Mesenteric fat pad (tissue), 1 donor: ENCODE measurements around the gene CACTIN. TPM values are rescaled to one million over a fixed set of nuclear protein-coding genes. Genes with fewer than 3 reads are reported as not detected.
A peak's percentile ranks its signal among the peaks of the same experiment; 100 is the strongest.
"Not testable (repeated sequence)": the region's sequence is repeated elsewhere in the genome, so short reads cannot be mapped to it uniquely, and the experiment has no call there.

Experiments used
- DNase-seq: peaks from one replicate; pipeline ENCODE4 v3.0.0-alpha.2; 2020; ENCODE audit warnings: low spot score
- total RNA-seq: library from RNA; stranded (reverse); fragmentation: NEBNext Ultra II Directional; extraction: Animal tissue kit (Norgen Biotek cat#: 25700); gene quantifications from one replicate; pipeline ENCODE4 v1.2.1, GENCODE V29; 2021
- donor health status: DM: yes; HTN: yes; CAD: no.

CACTIN gene
- total RNA-seq, 1 donor from 2014 or later, result 18.9 TPM

- DNase-seq, result no peak
These were observed 34.5 kb downstream of the CACTIN start for GRCh38 chr19:3591876-3592613.

GRCh38 chr19:3590991-3591659 is 35.5 kb downstream of the CACTIN start:
- DNase-seq, result no peak

GRCh38 chr19:3589949-3590348 is 36.6 kb downstream of the CACTIN start:
- no peak for DNase-seq

GRCh38 chr19:3589439-3589838 is 37.2 kb downstream of the CACTIN start:
- no peak for DNase-seq

- no peak for DNase-seq
These were observed 39.8 kb downstream of the CACTIN start for GRCh38 chr19:3586707-3587346.

- DNase-seq, result no peak
These were observed 40.4 kb downstream of the CACTIN start for GRCh38 chr19:3586127-3586626.

- DNase-seq, result no peak
These were observed 41.1 kb downstream of the CACTIN start, which contains the start of gene GIPC3 for GRCh38 chr19:3585301-3586126. Gene GIPC3 (plus strand): TSS chr19:3585478. CDS start chr19:3585598, 120 bp downstream.

- DNase-seq, result not testable (repeated sequence)
These were observed 42.4 kb downstream of the CACTIN start for GRCh38 chr19:3584036-3584802.

GRCh38 chr19:3581792-3582191 is 44.8 kb downstream of the CACTIN start:
- DNase-seq, result not testable (repeated sequence)

GRCh38 chr19:3580156-3580934 is 46.2 kb downstream of the CACTIN start:
- DNase-seq, result no peak

- no peak for DNase-seq
These were observed 48.2 kb downstream of the CACTIN start for GRCh38 chr19:3578390-3578789.

GRCh38 chr19:3577723-3578344 is 48.8 kb downstream of the CACTIN start:
- DNase-seq, result no peak

- no peak for DNase-seq
These were observed 49.7 kb downstream of the CACTIN start for GRCh38 chr19:3576696-3577443.

- DNase-seq, result no peak
These were observed 50.5 kb downstream of the CACTIN start for GRCh38 chr19:3575949-3576673.

- DNase-seq, result no peak
These were observed 51.3 kb downstream of the CACTIN start for GRCh38 chr19:3575260-3575741.

- peak; percentile 95 for DNase-seq
These were observed 52.5 kb downstream of the CACTIN start for GRCh38 chr19:3573858-3574637.
